Urinary bladder (tissue), 4 donors: Measurements from ENCODE around the gene DMBX1. TPM values are rescaled to one million over a fixed set of nuclear protein-coding genes. Genes with fewer than 3 reads are reported as not detected.

ENCODE experiments used
- DNase-seq: peaks from one replicate; pipeline ENCODE4 v3.0.0-alpha.2; 2015; ENCODE audit errors: extremely low spot score
- H3K27ac ChIP-seq: one replicate; pipeline ENCODE4 v1.5.1; 2013; ENCODE audit warnings: low read depth, mild to moderate bottlenecking, moderate library complexity
- H3K36me3 ChIP-seq: one replicate; pipeline ENCODE4 v1.6.1; 2013; ENCODE audit warnings: mild to moderate bottlenecking, moderate library complexity; ENCODE audit not compliant: insufficient read depth
- H3K4me1 ChIP-seq: one replicate; pipeline ENCODE4 v1.6.1; 2013; ENCODE audit warnings: mild to moderate bottlenecking, moderate library complexity; ENCODE audit not compliant: insufficient read depth
- H3K4me3 ChIP-seq: one replicate; pipeline ENCODE4 v1.5.1; 2013; ENCODE audit warnings: low read depth, low read length
- WGBS: extraction: QIAGEN DNeasy Blood & Tissue Kit; methylation state at CpG from one replicate; pipeline ENCODE4 v1.1.7; 2013; 5-methylcytosine and 5-hydroxymethylcytosine counted together
- polyA plus RNA-seq: library from polyadenylated mRNA; stranded (reverse); fragments of 200-250 nt; gene quantifications from one replicate; pipeline ENCODE4 v1.2.3, GENCODE V29; 2013
- total RNA-seq: library from RNA; depleted of rRNA; stranded (reverse); fragments of >200 nt; gene quantifications from one replicate; pipeline ENCODE4 v1.2.3, GENCODE V29; 2014
- donor health status: healthy with polysubstance abuse.
- donor health status: healthy.

DMBX1 gene
- total and polyA plus RNA-seq, 2 donors, result not detected

- DNase-seq, result no peak
These were observed 7.7 kb upstream of the DMBX1 start for GRCh38 chr1:46481961-46482360.

GRCh38 chr1:46483589-46483988 is 6.0 kb upstream of the DMBX1 start:
- 85% methylated on average over 12 of the region's 12 CpGs for WGBS
- no peak for DNase-seq
- no peaks in the 10 kb centered on the region for H3K4me1 ChIP-seq
- H3K27ac ChIP-seq, result no peak overlapping the region
- H3K4me3 ChIP-seq, result no peak overlapping the region
- H3K36me3 ChIP-seq, result no peaks in the 10 kb centered on the region

More at GRCh38 chr1:46481961-46482360, 7.7 kb upstream of the DMBX1 start:
- Histone ChIP-seq H3K4me3 (no peak overlapping the region), H3K36me3 (no peaks in the 10 kb centered on the region), H3K4me1 (no peaks in the 10 kb centered on the region), H3K27ac (no peak overlapping the region)
- 46% methylated on average over 4 of the region's 4 CpGs for WGBS

- DNase-seq, result no peak
- no peaks in the 10 kb centered on the region for H3K36me3 ChIP-seq
- H3K4me3 ChIP-seq, result no peak overlapping the region
- 28% methylated on average over 14 of the region's 14 CpGs for WGBS
- no peaks in the 10 kb centered on the region for H3K4me1 ChIP-seq
- H3K27ac ChIP-seq, result no peak overlapping the region
These were observed 4.7 kb upstream of the DMBX1 start for GRCh38 chr1:46484783-46485490.

GRCh38 chr1:46485564-46486431 is 3.8 kb upstream of the DMBX1 start:
- no peaks in the 10 kb centered on the region for H3K36me3 ChIP-seq
- no peak for DNase-seq
- WGBS, result 10% methylated on average over 58 of the region's 58 CpGs
- no peaks in the 10 kb centered on the region for H3K4me1 ChIP-seq
- no peak overlapping the region for H3K27ac ChIP-seq
- no peak overlapping the region for H3K4me3 ChIP-seq

GRCh38 chr1:46486432-46487015 is 3.1 kb upstream of the DMBX1 start:
- 75% methylated on average over 8 of the region's 8 CpGs for WGBS
- H3K36me3 ChIP-seq, result no peaks in the 10 kb centered on the region
- H3K4me1 ChIP-seq, result no peaks in the 10 kb centered on the region
- DNase-seq, result no peak
- no peak overlapping the region for H3K27ac ChIP-seq
- H3K4me3 ChIP-seq, result no peak overlapping the region

GRCh38 chr1:46487818-46488218 is 1.8 kb upstream of the DMBX1 start:
- Histone ChIP-seq H3K4me1 (no peaks in the 10 kb centered on the region), H3K27ac (no peak overlapping the region), H3K4me3 (no peak overlapping the region), H3K36me3 (no peaks in the 10 kb centered on the region)
- 25% methylated on average over 7 of the region's 7 CpGs for WGBS
- DNase-seq, result no peak

GRCh38 chr1:46488343-46489168 is 1.1 kb upstream of the DMBX1 start:
- H3K4me3 ChIP-seq, result no peak overlapping the region
- WGBS, result 11% methylated on average over 24 of the region's 24 CpGs

GRCh38 chr1:46489169-46489637 is 433 bp upstream of the DMBX1 start:
- WGBS, result 3% methylated on average over 35 of the region's 35 CpGs
- Histone ChIP-seq H3K36me3 (no peaks in the 10 kb centered on the region), H3K4me1 (no peaks in the 10 kb centered on the region), H3K27ac (no peak overlapping the region), H3K4me3 (peak overlapping the region; percentile 4)
- no peak for DNase-seq

More at GRCh38 chr1:46488343-46489168, 1.1 kb upstream of the DMBX1 start:
- Histone ChIP-seq H3K4me1 (no peaks in the 10 kb centered on the region), H3K36me3 (no peaks in the 10 kb centered on the region), H3K27ac (no peak overlapping the region)
- DNase-seq, result no peak

- H3K4me1 ChIP-seq, result no peaks in the 10 kb centered on the region
- DNase-seq, result no peak
- no peak overlapping the region for H3K4me3 ChIP-seq
- no peaks in the 10 kb centered on the region for H3K36me3 ChIP-seq
- H3K27ac ChIP-seq, result no peak overlapping the region
- 2% methylated on average over 25 of the region's 25 CpGs for WGBS
These were observed 695 bp downstream of the DMBX1 start for GRCh38 chr1:46490406-46490655.

GRCh38 chr1:46490656-46491442 is 1.2 kb downstream of the DMBX1 start:
- 4% methylated on average over 50 of the region's 50 CpGs for WGBS
- Histone ChIP-seq H3K4me3 (no peak overlapping the region), H3K4me1 (no peaks in the 10 kb centered on the region), H3K27ac (no peak overlapping the region), H3K36me3 (no peaks in the 10 kb centered on the region)
- DNase-seq, result no peak

- 13% methylated on average over 25 of the region's 25 CpGs for WGBS
- Histone ChIP-seq H3K36me3 (no peaks in the 10 kb centered on the region), H3K4me1 (no peaks in the 10 kb centered on the region), H3K27ac (no peak overlapping the region), H3K4me3 (no peak overlapping the region)
- no peak for DNase-seq
These were observed 2.0 kb downstream of the DMBX1 start for GRCh38 chr1:46491443-46492268.

- Histone ChIP-seq H3K4me3 (no peak overlapping the region), H3K27ac (no peak overlapping the region), H3K36me3 (no peaks in the 10 kb centered on the region), H3K4me1 (no peaks in the 10 kb centered on the region)
- 24% methylated on average over 11 of the region's 11 CpGs for WGBS
- no peak for DNase-seq
These were observed 2.7 kb downstream of the DMBX1 start for GRCh38 chr1:46492269-46492853.
